Right lobe of liver (tissue), 5 donors: ENCODE measurements around the gene C15orf40. TPM values are rescaled to one million over a fixed set of nuclear protein-coding genes. Genes with fewer than 3 reads are reported as not detected.

Experiments
- total RNA-seq, 6 experiments: library from RNA; depleted of rRNA in 2 of 6; stranded (reverse); fragments of >200 nt in 2 of 6; fragmentation: NEBNext Ultra II Directional in 3 of 6; extraction: Animal tissue kit (Norgen Biotek cat#: 25700) in 3 of 6; gene quantifications; one replicate each; pipeline versions ENCODE4 v1.1.0 to v1.2.4, GENCODE V29; 2016 to 2023
- donor health status: DM: no; HTN: no; CAD: no.
- donor health status: DM: no; HTN: no; CAD: no.
- donor health status: DM: no; HTN: yes; CAD: no.
- donor health status: DM: no; HTN: yes; CAD: no.

The C15orf40 gene
- total RNA-seq, 6 experiments from 2014 or later = 7.1 to 10.7 (median 8.6) TPM

Other genes starting within 250 kb of the C15orf40 start
- gene FSD2, start 205.6 kb downstream of the C15orf40 start, total RNA-seq = not detected
- 1 to 10 TPM; 3.7 to 6.5 (median 4.7) TPM for gene WHAMM, start 202.0 kb downstream of the C15orf40 start, total RNA-seq
- 10 to 100 TPM; 16.8 to 66.2 (median 60.7) TPM for gene HOMER2, start 58.9 kb downstream of the C15orf40 start, total RNA-seq
- gene RAMAC, start 25.4 kb downstream of the C15orf40 start, total RNA-seq = 10 to 100 TPM in 5 of 6 experiments, 1 to 10 TPM in 1; 8.1 to 13.5 (median 11.5) TPM
- 10 to 100 TPM; 15.7 to 49.9 (median 24.2) TPM for gene BTBD1, start 55.6 kb upstream of the C15orf40 start, total RNA-seq
- 1 to 10 TPM in 3 of 6 experiments, under 1 TPM in 3; 0.77 to 1.8 (median 1.1) TPM for gene TM6SF1, start 96.0 kb upstream of the C15orf40 start, total RNA-seq
- 1 to 10 TPM in 4 of 6 experiments, under 1 TPM in 2; 0.70 to 3.3 (median 1.7) TPM for gene HDGFL3, start 196.2 kb upstream of the C15orf40 start, total RNA-seq